ENCODE measurements around the gene TNFSF13. TPM values are rescaled to one million over a fixed set of nuclear protein-coding genes. Genes with fewer than 3 reads are reported as not detected.

TNFSF13 gene
- total and polyA plus RNA-seq, 3 experiments from 2014 or later, result 0.80 to 1.6 TPM; not detected in 1

DNA sequence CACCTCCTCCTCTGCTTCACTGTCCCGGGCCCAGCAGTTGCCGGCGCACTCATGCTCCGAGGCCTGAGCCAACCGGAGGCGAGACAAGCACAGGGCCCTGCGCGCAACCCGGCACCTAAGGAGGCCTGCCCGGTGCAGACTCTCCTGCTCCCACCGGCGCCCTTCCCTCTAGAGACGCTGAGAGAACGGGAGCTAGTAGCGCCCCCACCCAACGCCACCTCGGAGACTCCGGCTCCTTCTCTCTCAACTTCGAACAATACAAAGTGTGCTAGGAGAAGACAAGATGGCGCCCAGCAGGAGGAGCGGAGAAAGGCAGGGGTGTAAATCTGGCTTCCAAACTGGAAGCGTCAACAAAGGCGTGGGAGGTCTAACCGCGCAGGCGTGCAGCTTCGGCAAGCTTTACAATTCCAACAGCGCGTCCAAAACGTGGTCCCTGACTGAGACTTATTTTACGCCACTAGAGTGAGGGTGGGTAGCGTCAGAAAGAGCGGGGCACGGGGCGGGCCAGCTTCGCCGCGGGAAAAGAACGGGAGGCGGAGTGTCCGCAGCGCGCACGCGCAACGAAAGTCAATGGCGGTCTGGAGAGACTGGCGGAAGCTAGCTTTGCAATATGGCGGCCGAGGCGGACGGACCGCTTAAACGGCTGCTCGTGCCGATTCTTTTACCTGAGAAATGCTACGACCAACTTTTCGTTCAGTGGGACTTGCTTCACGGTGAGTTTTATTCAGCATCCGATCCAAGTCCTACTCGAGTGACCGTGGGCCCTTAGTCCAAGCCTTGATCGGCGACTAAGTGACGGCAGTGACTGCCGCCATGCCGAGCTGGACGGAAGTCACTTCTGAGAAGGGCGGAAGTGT lies 24.9 kb downstream of the TNFSF13 start, which contains the start of gene MPDU1:
Gene MPDU1, plus strand, starts transcription at position 600 of the 857 bp plus-strand sequence. Its CDS starts 11 bp downstream, at position 611.
- Histone ChIP-seq H3K4me3 (ENCODE audit: low read length) (peak within 1 kb of the TSS; percentile 98), H3K27ac (ENCODE audit: low read depth, low read length) (peak within 1 kb of the TSS; percentile 98), H3K4me1 (ENCODE audit: insufficient read depth, low read length) (peaks cover 40% of the 10 kb centered on the region), H3K36me3 (ENCODE audit: insufficient read depth, low read length) (peaks cover 15% of the 10 kb centered on the region), H3K9me3 (ENCODE audit: low read length) (no peaks in the 10 kb centered on the region), H3K27me3 (ENCODE audit: insufficient read depth, low read length, poor library complexity, severe bottlenecking) (no peaks in the 10 kb centered on the region)
- POLR2A ChIA-PET, result interaction anchor here (0.7 to 3.4 kb wide), 16 partner anchors 9 to 616 kb away, joined by 3 to 70 read pairs (median 5); partner anchors contain the start of genes ACAP1, ATP1B2, FXR2 and POLR2A
- Mint-ChIP-seq H3K27ac (peak within 1 kb of the TSS; percentile 99 to 100 (median 100)), H3K9me3 (no peaks in the 10 kb centered on the region), H3K27me3 (peaks cover 0 to 4% of the 10 kb centered on the region in 2 donors), H3K36me3 (peaks cover 0 to 35% (median 1%) of the 10 kb centered on the region in 3 donors), H3K4me1 (peaks cover 50 to 60% (median 52%) of the 10 kb centered on the region in 3 donors), H3K4me3 (peak within 1 kb of the TSS; percentile 99 to 100 (median 99))
- DNase-seq, result peak; percentile 90 to 97 (median 96)
- CTCF ChIA-PET, result interaction anchor here (1.1 to 3.8 kb wide), 11 partner anchors 9 to 278 kb away, joined by 3 to 33 read pairs (median 12); partner anchors contain the start of genes FXR2, SENP3, TMEM102 and TMEM95

DNA sequence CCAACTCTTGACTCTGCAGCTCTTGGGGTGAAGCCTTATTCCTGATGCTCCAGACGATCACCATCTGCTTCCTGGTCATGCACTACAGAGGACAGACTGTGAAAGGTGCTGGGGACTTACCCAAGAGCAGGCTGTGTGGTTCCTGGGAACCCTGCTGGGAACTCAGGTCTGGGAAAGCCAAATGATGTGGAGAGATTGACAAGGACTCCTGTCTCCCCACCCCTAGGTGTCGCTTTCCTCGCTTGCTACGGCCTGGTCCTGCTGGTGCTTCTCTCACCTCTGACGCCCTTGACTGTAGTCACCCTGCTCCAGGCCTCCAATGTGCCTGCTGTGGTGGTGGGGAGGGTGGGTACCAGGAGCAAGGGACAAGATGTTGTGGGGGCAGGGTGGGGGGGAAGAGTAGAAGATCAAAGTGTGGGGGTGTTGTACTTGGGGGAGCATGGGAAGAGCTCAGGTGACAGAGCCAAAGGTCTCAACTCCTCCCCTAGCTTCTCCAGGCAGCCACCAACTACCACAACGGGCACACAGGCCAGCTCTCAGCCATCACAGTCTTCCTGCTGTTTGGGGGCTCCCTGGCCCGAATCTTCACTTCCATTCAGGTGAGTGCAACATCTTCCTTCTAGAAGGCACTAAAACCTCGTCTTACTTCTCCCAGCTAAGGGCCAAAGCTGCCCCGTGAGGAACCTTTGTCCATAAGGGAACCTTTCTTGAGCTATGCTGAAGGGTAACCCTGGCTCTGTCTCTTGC lies 28.3 kb downstream of the TNFSF13 start:
- Mint-ChIP-seq H3K4me3 (peak overlapping the region in 1 of 7 donors; percentile 71), H3K9me3 (no peaks in the 10 kb centered on the region), H3K36me3 (peaks cover 0 to 41% (median 3%) of the 10 kb centered on the region in 3 donors), H3K27ac (peak overlapping the region in 5 of 8 donors; percentile 23 to 66 (median 54)), H3K27me3 (no peaks in the 10 kb centered on the region), H3K4me1 (peaks cover 26 to 33% (median 31%) of the 10 kb centered on the region in 3 donors)
- no peak overlapping the region for H3K27ac ChIP-seq (ENCODE audit: low read depth, low read length)
- H3K4me1 ChIP-seq (ENCODE audit: insufficient read depth, low read length), result peaks cover 23% of the 10 kb centered on the region
- H3K36me3 ChIP-seq (ENCODE audit: insufficient read depth, low read length), result peaks cover 9% of the 10 kb centered on the region
- POLR2A ChIA-PET, result no interaction called here
- no peaks in the 10 kb centered on the region for H3K9me3 ChIP-seq (ENCODE audit: low read length)
- no peak for DNase-seq
- no peak overlapping the region for H3K4me3 ChIP-seq (ENCODE audit: low read length)
- CTCF ChIA-PET, result interaction anchor here (1.2 kb wide), 1 partner anchor 101 kb away, joined by 3 read pairs; no protein-coding TSS in a partner anchor
- no peaks in the 10 kb centered on the region for H3K27me3 ChIP-seq (ENCODE audit: insufficient read depth, low read length, poor library complexity, severe bottlenecking)

DNA sequence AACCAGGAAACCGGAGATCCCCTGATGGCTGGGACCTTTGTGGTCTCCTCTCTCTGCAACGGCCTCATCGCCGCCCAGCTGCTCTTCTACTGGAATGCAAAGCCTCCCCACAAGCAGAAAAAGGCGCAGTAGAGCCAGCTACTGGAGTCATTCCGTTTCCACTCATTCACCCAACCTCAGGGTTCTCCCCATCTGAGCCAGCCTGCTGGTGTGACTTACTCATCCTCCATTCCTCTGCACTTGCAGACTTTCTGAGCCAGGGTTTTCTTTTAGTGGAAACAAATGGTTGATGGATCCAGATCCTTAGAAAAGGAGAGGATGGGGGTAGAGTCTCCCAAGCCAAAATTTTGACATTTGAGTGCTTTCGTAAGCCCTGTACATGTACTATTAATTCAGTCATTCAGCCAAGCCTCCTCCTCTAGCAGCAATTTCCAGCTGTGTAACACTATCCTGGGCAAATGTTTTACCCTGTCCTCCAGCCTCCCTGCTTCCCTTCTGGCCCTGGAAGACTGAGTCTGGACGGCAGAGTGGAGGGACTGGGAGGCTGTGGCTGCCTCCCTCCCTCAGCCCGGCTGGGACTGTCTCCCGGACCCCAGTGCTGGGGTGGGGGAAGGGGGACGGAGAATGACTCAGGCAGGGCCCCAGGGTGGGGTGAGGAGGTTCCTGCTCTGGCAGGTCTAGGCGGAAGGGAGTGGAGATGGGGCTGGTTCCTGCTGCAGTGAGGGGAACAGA lies 29.0 kb downstream of the TNFSF13 start:
- POLR2A ChIA-PET, result no interaction called here
- Mint-ChIP-seq H3K36me3 (peaks cover 0 to 48% (median 3%) of the 10 kb centered on the region in 3 donors), H3K27me3 (no peaks in the 10 kb centered on the region), H3K4me1 (peaks cover 20 to 26% (median 24%) of the 10 kb centered on the region in 3 donors), H3K4me3 (peak overlapping the region in 1 of 7 donors; percentile 71), H3K27ac (peak overlapping the region in 5 of 8 donors; percentile 20 to 63 (median 50)), H3K9me3 (no peaks in the 10 kb centered on the region)
- Histone ChIP-seq H3K27ac (ENCODE audit: low read depth, low read length) (peak overlapping the region; percentile 2), H3K9me3 (ENCODE audit: low read length) (no peaks in the 10 kb centered on the region), H3K4me3 (ENCODE audit: low read length) (no peak overlapping the region), H3K27me3 (ENCODE audit: insufficient read depth, low read length, poor library complexity, severe bottlenecking) (no peaks in the 10 kb centered on the region), H3K4me1 (ENCODE audit: insufficient read depth, low read length) (peaks cover 20% of the 10 kb centered on the region), H3K36me3 (ENCODE audit: insufficient read depth, low read length) (peaks cover 16% of the 10 kb centered on the region)
- CTCF ChIA-PET, result interaction anchor here (1.2 kb wide), 1 partner anchor 100 kb away, joined by 3 read pairs; no protein-coding TSS in a partner anchor
- DNase-seq, result no peak

DNA sequence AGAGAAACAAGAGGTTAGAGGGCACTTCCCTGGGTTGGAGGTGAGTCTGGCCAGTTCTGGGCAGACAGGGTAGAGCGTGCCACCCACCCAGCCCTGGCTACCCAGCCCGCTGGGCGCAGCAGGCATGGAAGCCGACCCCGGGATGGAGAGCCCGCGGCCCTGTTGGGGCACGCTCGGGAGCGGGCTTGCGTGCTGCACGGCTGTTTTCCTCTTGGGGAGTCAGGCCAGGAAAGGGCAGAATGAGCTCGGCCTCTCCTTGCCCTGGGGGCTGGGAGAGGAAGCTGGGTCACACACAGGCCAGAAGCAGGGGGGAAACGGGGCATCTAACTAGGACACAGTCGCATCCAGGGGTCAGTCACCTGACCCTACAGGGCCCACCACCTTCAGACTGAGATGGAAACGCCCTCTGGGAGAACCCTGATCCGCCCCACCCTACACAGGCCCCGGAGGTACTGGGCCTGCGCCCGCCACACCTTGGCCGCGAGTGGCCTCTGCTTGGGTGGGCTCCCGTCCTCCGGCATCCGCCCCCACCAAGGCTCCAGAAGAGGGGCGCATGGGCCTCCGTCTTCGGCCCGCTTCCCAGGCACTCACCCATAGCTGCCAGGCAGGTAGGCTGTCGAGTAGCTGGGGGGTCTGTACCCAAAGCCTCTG lies 30.1 kb downstream of the TNFSF13 start:
- Mint-ChIP-seq H3K36me3 (peaks cover 7 to 54% (median 10%) of the 10 kb centered on the region in 3 donors), H3K27ac (peak overlapping the region in 1 of 8 donors; percentile 44), H3K27me3 (no peaks in the 10 kb centered on the region), H3K4me1 (peaks cover 14 to 20% (median 19%) of the 10 kb centered on the region in 3 donors), H3K4me3 (no peak overlapping the region), H3K9me3 (no peaks in the 10 kb centered on the region)
- peak overlapping the region; percentile 2 for H3K27ac ChIP-seq (ENCODE audit: low read depth, low read length)
- H3K9me3 ChIP-seq (ENCODE audit: low read length), result no peaks in the 10 kb centered on the region
- H3K27me3 ChIP-seq (ENCODE audit: insufficient read depth, low read length, poor library complexity, severe bottlenecking), result no peaks in the 10 kb centered on the region
- ChIA-PET POLR2A (interaction anchor here (0.6 to 1.7 kb wide), 4 partner anchors 15 to 543 kb away, joined by 3 to 12 read pairs (median 6); partner anchors contain the start of genes SENP3, TP53 and WRAP53), CTCF (interaction anchor here (0.8 to 2.9 kb wide), 21 partner anchors 9 to 235 kb away, joined by 3 to 18 read pairs (median 5); partner anchors contain the start of genes CD68, FXR2, SAT2 and TMEM102)
- no peak for DNase-seq
- H3K4me1 ChIP-seq (ENCODE audit: insufficient read depth, low read length), result peaks cover 11% of the 10 kb centered on the region
- H3K4me3 ChIP-seq (ENCODE audit: low read length), result no peak overlapping the region
- peaks cover 26% of the 10 kb centered on the region for H3K36me3 ChIP-seq (ENCODE audit: insufficient read depth, low read length)

GRCh38 chr17:7589204-7589868 lies 30.8 kb downstream of the TNFSF13 start:
- peaks cover 33% of the 10 kb centered on the region for H3K36me3 ChIP-seq (ENCODE audit: insufficient read depth, low read length)
- Mint-ChIP-seq H3K27ac (peak overlapping the region in 1 of 8 donors; percentile 83), H3K36me3 (peaks cover 14 to 57% (median 16%) of the 10 kb centered on the region in 3 donors), H3K4me1 (peaks cover 7 to 13% (median 12%) of the 10 kb centered on the region in 3 donors), H3K4me3 (peak overlapping the region in 1 of 7 donors; percentile 65), H3K27me3 (no peaks in the 10 kb centered on the region), H3K9me3 (no peaks in the 10 kb centered on the region)
- ChIA-PET POLR2A (interaction anchor here (0.6 to 1.7 kb wide), 5 partner anchors 15 to 544 kb away, joined by 3 to 12 read pairs (median 6); partner anchors contain the start of genes FXR2, SENP3, TP53 and WRAP53), CTCF (interaction anchor here (0.8 to 2.9 kb wide), 25 partner anchors 9 to 236 kb away, joined by 3 to 18 read pairs (median 4); partner anchors contain the start of genes CD68, FXR2, SAT2 and TMEM102)
- DNase-seq, result peak; percentile 37 to 76 (median 47)
- no peak overlapping the region for H3K4me3 ChIP-seq (ENCODE audit: low read length)
- no peaks in the 10 kb centered on the region for H3K27me3 ChIP-seq (ENCODE audit: insufficient read depth, low read length, poor library complexity, severe bottlenecking)
- H3K9me3 ChIP-seq (ENCODE audit: low read length), result no peaks in the 10 kb centered on the region
- H3K4me1 ChIP-seq (ENCODE audit: insufficient read depth, low read length), result peaks cover 8% of the 10 kb centered on the region
- H3K27ac ChIP-seq (ENCODE audit: low read depth, low read length), result no peak overlapping the region

DNA sequence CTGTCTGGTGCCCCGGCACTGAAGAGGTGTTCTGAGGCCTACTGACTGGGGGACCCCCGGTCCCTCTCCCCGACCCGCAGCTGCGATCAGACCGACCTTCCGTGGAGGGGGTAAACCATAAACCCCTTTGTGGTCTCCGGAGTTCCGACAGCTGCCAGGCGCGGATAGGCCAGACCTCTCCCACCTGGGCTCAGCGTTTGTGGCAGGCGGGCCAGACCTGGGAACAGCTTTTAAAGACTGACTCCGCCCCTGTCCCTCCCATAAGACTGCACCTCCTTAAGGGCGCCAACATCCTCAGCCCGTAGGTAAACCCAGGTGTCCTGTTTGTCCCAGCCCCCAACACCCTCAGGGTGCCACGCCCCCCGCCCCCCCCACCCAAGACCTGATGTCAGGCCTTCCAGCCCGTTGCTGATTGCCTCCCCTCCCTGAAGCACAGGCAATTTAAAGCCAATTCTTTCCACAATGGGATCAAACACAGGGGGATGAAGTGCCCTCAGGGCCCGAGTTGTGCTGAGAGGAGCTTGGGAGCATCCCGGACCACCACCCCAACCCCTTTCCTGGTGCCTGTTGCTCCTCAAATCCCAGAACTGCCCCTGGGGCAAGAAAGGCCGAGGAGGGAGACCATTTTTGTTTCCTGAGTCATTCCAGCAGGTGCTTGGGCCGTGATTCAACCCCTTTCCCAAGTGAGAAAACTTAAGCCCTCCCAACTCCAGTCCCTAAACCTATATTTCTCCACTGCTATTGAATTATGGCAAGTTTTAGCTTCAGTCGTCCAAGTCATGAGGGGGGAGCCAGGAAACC lies 31.5 kb downstream of the TNFSF13 start, which contains the start of gene SOX15:
Gene SOX15, minus strand, starts transcription at position 204 of the 801 bp plus-strand sequence. CDS start 418 bp downstream, outside the sequence.
- no peak for DNase-seq
- H3K27me3 ChIP-seq (ENCODE audit: insufficient read depth, low read length, poor library complexity, severe bottlenecking), result no peaks in the 10 kb centered on the region
- CTCF ChIA-PET, result interaction anchor here (0.8 to 2.9 kb wide), 20 partner anchors 10 to 154 kb away, joined by 3 to 18 read pairs (median 5); partner anchors contain the start of genes CD68, FXR2, TMEM102 and TNFSF13
- Mint-ChIP-seq H3K4me3 (peak within 1 kb of the TSS in 1 of 7 donors; percentile 65), H3K4me1 (peaks cover 3 to 8% (median 5%) of the 10 kb centered on the region in 3 donors), H3K9me3 (no peaks in the 10 kb centered on the region), H3K27ac (peak within 1 kb of the TSS in 3 of 8 donors; percentile 30 to 88 (median 83)), H3K27me3 (no peaks in the 10 kb centered on the region), H3K36me3 (peaks cover 14 to 60% (median 18%) of the 10 kb centered on the region in 3 donors)
- peaks cover under 1% of the 10 kb centered on the region for H3K4me1 ChIP-seq (ENCODE audit: insufficient read depth, low read length)
- no peak within 1 kb of the TSS for H3K27ac ChIP-seq (ENCODE audit: low read depth, low read length)
- H3K36me3 ChIP-seq (ENCODE audit: insufficient read depth, low read length), result peaks cover 38% of the 10 kb centered on the region
- H3K9me3 ChIP-seq (ENCODE audit: low read length), result no peaks in the 10 kb centered on the region
- H3K4me3 ChIP-seq (ENCODE audit: low read length), result no peak within 1 kb of the TSS
- POLR2A ChIA-PET, result interaction anchor here (1.1 to 1.7 kb wide), 4 partner anchors 16 to 97 kb away, joined by 4 to 12 read pairs (median 6); partner anchors contain the start of genes FXR2, SENP3, TP53 and WRAP53

Data from CD8-positive, alpha-beta memory T cell (primary cell).